ENCODE results near the gene GOLIM4. TPM values are rescaled to one million over a fixed set of nuclear protein-coding genes. Genes with fewer than 3 reads are reported as not detected.
A peak's percentile ranks its signal among the peaks of the same experiment; 100 is the strongest.

The GOLIM4 gene
- total RNA-seq, 1 experiment from 2014 or later, result 24.6 TPM

GRCh38 chr3:168073842-168074605 lies 21.7 kb downstream of the GOLIM4 start:
- no CpG with 5 or more reads among the region's 4 CpGs for WGBS (ENCODE audit: extremely low coverage, insufficient read length, low lambda C conversion rate)
- DNase-seq, result no peak
- no peaks in the 10 kb centered on the region; a peak in 1 of 5 replicates for H3K9me3 Mint-ChIP-seq
- Histone ChIP-seq H3K27ac (ENCODE audit: insufficient read length, low read depth, low read length) (no peak overlapping the region), H3K18ac (ENCODE audit: insufficient read length, low read depth, low read length) (no peak overlapping the region), H3K56ac (ENCODE audit: insufficient read length, low read depth, low read length) (no peak overlapping the region), H2BK15ac (ENCODE audit: low read depth, low read length) (no peak overlapping the region), H3K9ac (ENCODE audit: extremely low read depth, insufficient read length, low read length) (no peak overlapping the region), H3K23ac (ENCODE audit: insufficient read length, low read depth, low read length) (no peak overlapping the region), H4K91ac (ENCODE audit: insufficient read length, low read depth, low read length) (no peak overlapping the region), H2BK20ac (ENCODE audit: low read depth, low read length, poor library complexity, severe bottlenecking) (no peak overlapping the region), H4K5ac (ENCODE audit: insufficient read length, low read depth, low read length) (no peak overlapping the region), H3K4me1 (ENCODE audit: insufficient read depth, low read length) (peaks cover 2% of the 10 kb centered on the region; the same call in 1 of the 2 replicates), H3K79me2 (ENCODE audit: insufficient read depth, low read length) (peaks cover 3% of the 10 kb centered on the region; the same call in 1 of the 2 replicates), H3K4me2 (ENCODE audit: insufficient read depth, insufficient read length, low read length) (no peak overlapping the region), H3K14ac (ENCODE audit: insufficient read depth, low read length) (no peak overlapping the region), H2AK5ac (ENCODE audit: insufficient read length, low read length) (no peak overlapping the region), H2AFZ (ENCODE audit: low read length) (no peak overlapping the region), H2BK12ac (ENCODE audit: insufficient read length, low read depth, low read length) (no peak overlapping the region), H2BK120ac (ENCODE audit: low read depth, low read length, poor library complexity, severe bottlenecking) (no peak overlapping the region), H3K23me2 (ENCODE audit: insufficient read length, low read depth, low read length, poor library complexity, severe bottlenecking) (no peaks in the 10 kb centered on the region), H3K9me3 (ENCODE audit: control insufficient read depth, low read depth, low read length) (no peaks in the 10 kb centered on the region), H2BK5ac (ENCODE audit: insufficient read length, low read length) (no peak overlapping the region), H3T11ph (ENCODE audit: low read length) (no peak overlapping the region), H3K79me1 (ENCODE audit: insufficient read depth, low read depth, low read length, poor library complexity, severe bottlenecking) (no peaks in the 10 kb centered on the region), H3K27me3 (ENCODE audit: insufficient read depth, low read length) (no peaks in the 10 kb centered on the region), H3K4ac (ENCODE audit: low read depth, low read length) (no peak overlapping the region), H4K20me1 (ENCODE audit: control insufficient read depth, insufficient read depth, insufficient read length) (no peaks in the 10 kb centered on the region), H4K8ac (replicated peaks; ENCODE audit: insufficient read length, low read depth, low read length) (peak overlapping the region; percentile 75)
- peak overlapping the region in 1 of 3 experiments; percentile 40; a peak in 1 of 7 replicates for H3K27ac Mint-ChIP-seq
- no peak overlapping the region for H3K4me3 Mint-ChIP-seq
- H3K36me3 Mint-ChIP-seq (ENCODE audit: insufficient read depth in 1 of 3, low read depth in 3 of 3), result peaks cover 1 to 6% (median 4%) of the 10 kb centered on the region in 3 experiments; a peak in 5 of 7 replicates
- H3K4me1 Mint-ChIP-seq, result peaks cover 13 to 16% of the 10 kb centered on the region in 2 experiments; a peak in 3 of 4 replicates
- H3K27me3 Mint-ChIP-seq (ENCODE audit: low read depth), result no peaks in the 10 kb centered on the region
- TF ChIP-seq CTCF (conservative IDR thresholded peaks at IDR 0.05), result no peak
